GM19397 (cell line): Measurements from ENCODE around the gene RPL6.
"Not testable (repeated sequence)": the region's sequence is repeated elsewhere in the genome, so short reads cannot be mapped to it uniquely, and the experiment has no call there.

ENCODE experiments used
- ATAC-seq: cut with Tn5 transposase; IDR thresholded peaks from one replicate; pipeline ENCODE4 v1.9.1; 2021; ENCODE audit warnings: mild to moderate bottlenecking, moderate library complexity; ENCODE audit not compliant: unreplicated experiment

Gene RPL6

GRCh38 chr12:112409064-112409905, at the start of gene RPL6:
TSS of gene RPL6 (minus strand) at chr12:112409605. CDS start at chr12:112408656, 949 bp downstream.
- ATAC-seq = peak; percentile 73

GRCh38 chr12:112458751-112459150, 49.3 kb upstream of the RPL6 start:
- ATAC-seq = no peak

GRCh38 chr12:112458330-112458729, 48.9 kb upstream of the RPL6 start:
- ATAC-seq = no peak

GRCh38 chr12:112457142-112457541, 47.7 kb upstream of the RPL6 start:
- not testable (repeated sequence) for ATAC-seq

GRCh38 chr12:112456029-112456428, 46.6 kb upstream of the RPL6 start:
- no peak for ATAC-seq

GRCh38 chr12:112450725-112451124, 41.3 kb upstream of the RPL6 start:
- ATAC-seq = no peak

GRCh38 chr12:112448165-112448564, 38.8 kb upstream of the RPL6 start:
- ATAC-seq = not testable (repeated sequence)

GRCh38 chr12:112447106-112447505, 37.7 kb upstream of the RPL6 start:
- ATAC-seq = no peak

- ATAC-seq = no peak
Observed at GRCh38 chr12:112446008-112446725, 36.8 kb upstream of the RPL6 start.

- no peak for ATAC-seq
Observed at GRCh38 chr12:112443916-112444315, 34.5 kb upstream of the RPL6 start.

- not testable (repeated sequence) for ATAC-seq
Observed at GRCh38 chr12:112440653-112441052, 31.2 kb upstream of the RPL6 start.

GRCh38 chr12:112439769-112440168, 30.4 kb upstream of the RPL6 start:
- ATAC-seq = no peak

- not testable (repeated sequence) for ATAC-seq
Observed at GRCh38 chr12:112438645-112439044, 29.2 kb upstream of the RPL6 start.

- ATAC-seq = no peak
Observed at GRCh38 chr12:112433551-112433950, 24.1 kb upstream of the RPL6 start.

GRCh38 chr12:112431965-112432364, 22.6 kb upstream of the RPL6 start:
- no peak for ATAC-seq

GRCh38 chr12:112430929-112431328, 21.5 kb upstream of the RPL6 start:
- ATAC-seq = no peak

GRCh38 chr12:112427760-112428159, 18.4 kb upstream of the RPL6 start:
- no peak for ATAC-seq

GRCh38 chr12:112425582-112426382, 16.4 kb upstream of the RPL6 start:
- no peak for ATAC-seq

- no peak for ATAC-seq
Observed at GRCh38 chr12:112424126-112424525, 14.7 kb upstream of the RPL6 start.

GRCh38 chr12:112422531-112422930, 13.1 kb upstream of the RPL6 start:
- no peak for ATAC-seq

GRCh38 chr12:112421363-112421762, 12.0 kb upstream of the RPL6 start:
- ATAC-seq = no peak
